H9 (cell line): ENCODE measurements around the gene POLA1. TPM values are rescaled to one million over a fixed set of nuclear protein-coding genes. Genes with fewer than 3 reads are reported as not detected.

Source experiments
- DNase-seq: peaks from one replicate; pipeline ENCODE4 v3.0.0-alpha.2; 2017
- H2AFZ ChIP-seq: one replicate; pipeline ENCODE4 v1.6.1; 2013; ENCODE audit warnings: mild to moderate bottlenecking, low read length, control low read depth, moderate library complexity
- H2AK5ac ChIP-seq: 2 replicates; pipeline ENCODE4 v1.6.1; 2013; ENCODE audit warnings: low read length, control low read depth, mixed read lengths; ENCODE audit not compliant: insufficient read length
- H2BK120ac ChIP-seq: one replicate; pipeline ENCODE4 v1.6.1; 2013; ENCODE audit warnings: low read depth, mild to moderate bottlenecking, low read length, control low read depth, inconsistent platforms; ENCODE audit not compliant: poor library complexity, severe bottlenecking
- H2BK12ac ChIP-seq: 2 replicates; pipeline ENCODE4 v1.6.1; 2013; ENCODE audit warnings: low read length, control low read depth, mixed read lengths, low read depth; ENCODE audit not compliant: insufficient read length
- H2BK15ac ChIP-seq: 2 replicates; pipeline ENCODE4 v1.6.1; 2013; ENCODE audit warnings: low read depth, low read length, control low read depth
- H2BK20ac ChIP-seq: one replicate; pipeline ENCODE4 v1.6.1; 2013; ENCODE audit warnings: low read depth, mild to moderate bottlenecking, low read length, control low read depth, inconsistent platforms; ENCODE audit not compliant: poor library complexity, severe bottlenecking
- H2BK5ac ChIP-seq: 2 replicates; pipeline ENCODE4 v1.6.1; 2013; ENCODE audit warnings: low read length, control low read depth, mixed read lengths; ENCODE audit not compliant: insufficient read length
- H3K14ac ChIP-seq: 2 replicates; pipeline ENCODE4 v1.6.1; 2013; ENCODE audit warnings: low read length, control low read depth; ENCODE audit not compliant: insufficient read depth
- H3K18ac ChIP-seq: 2 replicates; pipeline ENCODE4 v1.6.1; 2013; ENCODE audit warnings: low read depth, mild to moderate bottlenecking, mixed read lengths, low read length, control low read depth; ENCODE audit not compliant: insufficient read length
- H3K23ac ChIP-seq: 2 replicates; pipeline ENCODE4 v1.6.1; 2013; ENCODE audit warnings: low read length, control low read depth, mixed read lengths, low read depth; ENCODE audit not compliant: insufficient read length
- H3K23me2 ChIP-seq: 2 replicates; pipeline ENCODE4 v1.6.1; 2013; ENCODE audit warnings: low read depth, mild to moderate bottlenecking, mixed read lengths, low read length, control low read depth; ENCODE audit not compliant: insufficient read length, poor library complexity, severe bottlenecking
- H3K27ac ChIP-seq: 2 replicates; pipeline ENCODE4 v1.5.1; 2013; ENCODE audit warnings: low read length, control low read depth, mixed read lengths, low read depth; ENCODE audit not compliant: insufficient read length
- H3K27me3 ChIP-seq: 2 replicates; pipeline ENCODE4 v1.6.1; 2013; ENCODE audit warnings: low read length, control low read depth, inconsistent platforms; ENCODE audit not compliant: insufficient read depth
- H3K4ac ChIP-seq: 2 replicates; pipeline ENCODE4 v1.6.1; 2013; ENCODE audit warnings: low read depth, mild to moderate bottlenecking, control low read depth, inconsistent platforms, low read length, moderate library complexity
- H3K4me1 ChIP-seq: 2 replicates; pipeline ENCODE4 v1.6.1; 2013; ENCODE audit warnings: low read length, control low read depth, inconsistent platforms; ENCODE audit not compliant: insufficient read depth
- H3K4me2 ChIP-seq: 2 replicates; pipeline ENCODE4 v1.6.1; 2013; ENCODE audit warnings: low read length, control low read depth, mixed read lengths; ENCODE audit not compliant: insufficient read length, insufficient read depth
- H3K56ac ChIP-seq: 2 replicates; pipeline ENCODE4 v1.6.1; 2013; ENCODE audit warnings: low read depth, mild to moderate bottlenecking, mixed read lengths, low read length, control low read depth; ENCODE audit not compliant: insufficient read length
- H3K79me1 ChIP-seq: 2 replicates; pipeline ENCODE4 v1.6.1; 2013; ENCODE audit warnings: low read depth, mild to moderate bottlenecking, moderate library complexity, low read length, control low read depth, inconsistent platforms; ENCODE audit not compliant: insufficient read depth, poor library complexity, severe bottlenecking
- H3K79me2 ChIP-seq: 2 replicates; pipeline ENCODE4 v1.6.1; 2013; ENCODE audit warnings: low read length, control low read depth, inconsistent platforms; ENCODE audit not compliant: insufficient read depth
- H3K9ac ChIP-seq: 2 replicates; pipeline ENCODE4 v1.6.1; 2013; ENCODE audit warnings: low read length, control low read depth, mixed read lengths; ENCODE audit not compliant: insufficient read length; ENCODE audit errors: extremely low read depth
- H3K9me3 ChIP-seq: one replicate; pipeline ENCODE4 v1.6.1; 2013; ENCODE audit warnings: low read depth, low read length, inconsistent platforms; ENCODE audit not compliant: control insufficient read depth
- H3T11ph ChIP-seq: one replicate; pipeline ENCODE4 v1.6.1; 2013; ENCODE audit warnings: mild to moderate bottlenecking, low read length, control low read depth, inconsistent platforms
- H4K20me1 ChIP-seq: one replicate; pipeline ENCODE4 v1.6.1; 2013; ENCODE audit not compliant: control insufficient read depth, insufficient read length, insufficient read depth
- H4K5ac ChIP-seq: 2 replicates; pipeline ENCODE4 v1.6.1; 2013; ENCODE audit warnings: low read depth, mild to moderate bottlenecking, mixed read lengths, low read length, control low read depth; ENCODE audit not compliant: insufficient read length
- H4K8ac ChIP-seq: replicated peaks from 2 replicates; pipeline ENCODE4 v1.6.1; 2013; ENCODE audit warnings: low read length, control low read depth, mixed read lengths, low read depth; ENCODE audit not compliant: insufficient read length
- H4K91ac ChIP-seq: 2 replicates; pipeline ENCODE4 v1.6.1; 2013; ENCODE audit warnings: low read depth, mild to moderate bottlenecking, moderate library complexity, mixed read lengths, low read length, control low read depth; ENCODE audit not compliant: insufficient read length
- H3K27ac Mint-ChIP-seq, 3 experiments: 2 replicates in 2 of 3; 3 replicates in 1 of 3; pipeline ENCODE4 v1.8.0; 2020 to 2021; ENCODE audit warnings: mixed read lengths in 3 of 3, mild to moderate bottlenecking in 1 of 3, moderate library complexity in 1 of 3
- H3K27me3 Mint-ChIP-seq: 2 replicates; pipeline ENCODE4 v1.8.0; 2021; ENCODE audit warnings: low read depth, mild to moderate bottlenecking, moderate library complexity, mixed read lengths
- H3K36me3 Mint-ChIP-seq, 3 experiments: 2 replicates in 2 of 3; 3 replicates in 1 of 3; pipeline ENCODE4 v1.8.0; 2020 to 2021; ENCODE audit warnings: low read depth in 3 of 3, mixed read lengths in 3 of 3; ENCODE audit not compliant: insufficient read depth in 1 of 3
- H3K4me1 Mint-ChIP-seq, 2 experiments: 2 replicates each; pipeline ENCODE4 v1.8.0; 2020; ENCODE audit warnings: mixed read lengths in 2 of 2
- H3K4me3 Mint-ChIP-seq, 2 experiments: 2 replicates in 1 of 2; 3 replicates in 1 of 2; pipeline ENCODE4 v1.8.0; 2020 to 2021; ENCODE audit warnings: mild to moderate bottlenecking in 2 of 2, mixed read lengths in 2 of 2, moderate library complexity in 1 of 2
- H3K9me3 Mint-ChIP-seq, 2 experiments: 2 replicates in 1 of 2; 3 replicates in 1 of 2; pipeline ENCODE4 v1.8.0; 2020; ENCODE audit warnings: mild to moderate bottlenecking in 2 of 2, mixed read lengths in 2 of 2, moderate library complexity in 1 of 2
- WGBS: extraction: QIAGEN DNeasy Blood & Tissue Kit; methylation state at CpG from one replicate; pipeline ENCODE4 v1.1.7; 2013; ENCODE audit warnings: missing lambda C conversion rate, low lambda C conversion rate, mixed read lengths; ENCODE audit not compliant: insufficient read length; ENCODE audit errors: extremely low coverage; 5-methylcytosine and 5-hydroxymethylcytosine counted together
- total RNA-seq: library from RNA; stranded (reverse); gene quantifications from 2 replicates; pipeline ENCODE4 v1.2.1, GENCODE V29; 2021
- TF ChIP-seq, protein P1 (sequence below): fragments of 200-600 bp; sonication (generic); conservative IDR thresholded peaks from 3 replicates; pipeline ENCODE4 v1.8.0; 2021; ENCODE audit warnings: antibody characterized with exemption, mild to moderate bottlenecking

The POLA1 gene
- total RNA-seq, 1 experiment from 2014 or later, result 60.2 TPM

- H4K20me1 ChIP-seq, result no peaks in the 10 kb centered on the region
- H3K79me1 ChIP-seq, result no peaks in the 10 kb centered on the region
- H4K91ac ChIP-seq, result no peak overlapping the region
- H2AFZ ChIP-seq, result no peak overlapping the region
- no CpG with 5 or more reads among the region's 33 CpGs for WGBS
- TF ChIP-seq, protein P1, sequence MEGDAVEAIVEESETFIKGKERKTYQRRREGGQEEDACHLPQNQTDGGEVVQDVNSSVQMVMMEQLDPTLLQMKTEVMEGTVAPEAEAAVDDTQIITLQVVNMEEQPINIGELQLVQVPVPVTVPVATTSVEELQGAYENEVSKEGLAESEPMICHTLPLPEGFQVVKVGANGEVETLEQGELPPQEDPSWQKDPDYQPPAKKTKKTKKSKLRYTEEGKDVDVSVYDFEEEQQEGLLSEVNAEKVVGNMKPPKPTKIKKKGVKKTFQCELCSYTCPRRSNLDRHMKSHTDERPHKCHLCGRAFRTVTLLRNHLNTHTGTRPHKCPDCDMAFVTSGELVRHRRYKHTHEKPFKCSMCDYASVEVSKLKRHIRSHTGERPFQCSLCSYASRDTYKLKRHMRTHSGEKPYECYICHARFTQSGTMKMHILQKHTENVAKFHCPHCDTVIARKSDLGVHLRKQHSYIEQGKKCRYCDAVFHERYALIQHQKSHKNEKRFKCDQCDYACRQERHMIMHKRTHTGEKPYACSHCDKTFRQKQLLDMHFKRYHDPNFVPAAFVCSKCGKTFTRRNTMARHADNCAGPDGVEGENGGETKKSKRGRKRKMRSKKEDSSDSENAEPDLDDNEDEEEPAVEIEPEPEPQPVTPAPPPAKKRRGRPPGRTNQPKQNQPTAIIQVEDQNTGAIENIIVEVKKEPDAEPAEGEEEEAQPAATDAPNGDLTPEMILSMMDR, result no peak
- H3T11ph ChIP-seq, result no peak overlapping the region
- H3K56ac ChIP-seq, result no peak overlapping the region
- H3K4me2 ChIP-seq, result peak overlapping the region; percentile 23
- peaks cover 93% of the 10 kb centered on the region for H3K27me3 ChIP-seq
- Mint-ChIP-seq H3K9me3 (peaks cover 6 to 11% of the 10 kb centered on the region in 2 experiments; a peak in 3 of 5 replicates), H3K27me3 (peaks cover 98% of the 10 kb centered on the region), H3K36me3 (peaks cover 0 to 4% (median 0%) of the 10 kb centered on the region in 3 experiments; a peak in 2 of 7 replicates), H3K4me3 (peak overlapping the region in 1 of 2 experiments; percentile 48; a peak in 2 of 5 replicates), H3K4me1 (peaks cover 33 to 74% of the 10 kb centered on the region in 2 experiments), H3K27ac (no peak overlapping the region)
- no peak overlapping the region for H2BK15ac ChIP-seq
- H3K18ac ChIP-seq, result no peak overlapping the region
- H2BK12ac ChIP-seq, result no peak overlapping the region
- H2BK20ac ChIP-seq, result no peak overlapping the region
- H3K23ac ChIP-seq, result no peak overlapping the region
- H2BK5ac ChIP-seq, result no peak overlapping the region
- H2BK120ac ChIP-seq, result no peak overlapping the region
- no peaks in the 10 kb centered on the region for H3K79me2 ChIP-seq
- no peak overlapping the region for H3K4ac ChIP-seq
- no peak overlapping the region for H3K9ac ChIP-seq
- peaks cover 19% of the 10 kb centered on the region for H3K23me2 ChIP-seq
- no peak overlapping the region for H4K8ac ChIP-seq
- H3K9me3 ChIP-seq, result no peaks in the 10 kb centered on the region
- no peak overlapping the region for H3K14ac ChIP-seq
- no peak overlapping the region for H4K5ac ChIP-seq
- DNase-seq, result no peak
- no peak overlapping the region for H2AK5ac ChIP-seq
- no peaks in the 10 kb centered on the region; the same call in 1 of the 2 replicates for H3K4me1 ChIP-seq
- H3K27ac ChIP-seq, result no peak overlapping the region
Observed at GRCh38 chrX:25010784-25011588, 317.3 kb downstream of the POLA1 start.
